ENCODE results near the gene ATF6.
"Not testable (repeated sequence)": the region's sequence is repeated elsewhere in the genome, so short reads cannot be mapped to it uniquely, and the experiment has no call there.

The ATF6 gene

GRCh38 chr1:161781995-161782394 lies 15.9 kb downstream of the ATF6 start:
- no peak for DNase-seq

- no peak for DNase-seq
These were observed 16.8 kb downstream of the ATF6 start for GRCh38 chr1:161782886-161783285.

- DNase-seq, result no peak
These were observed 18.8 kb downstream of the ATF6 start for GRCh38 chr1:161784968-161785367.

- DNase-seq, result no peak
These were observed 21.2 kb downstream of the ATF6 start for GRCh38 chr1:161787355-161787754.

- no peak for DNase-seq
These were observed 24.6 kb downstream of the ATF6 start for GRCh38 chr1:161790587-161791317.

GRCh38 chr1:161791904-161792655 lies 26.0 kb downstream of the ATF6 start:
- DNase-seq, result no peak

GRCh38 chr1:161792740-161793139 lies 26.6 kb downstream of the ATF6 start:
- DNase-seq, result peak in 1 of 2 experiments; percentile 63

GRCh38 chr1:161799792-161800191 lies 33.7 kb downstream of the ATF6 start:
- no peak for DNase-seq

- DNase-seq, result no peak
These were observed 35.8 kb downstream of the ATF6 start for GRCh38 chr1:161801955-161802354.

GRCh38 chr1:161803181-161803580 lies 37.1 kb downstream of the ATF6 start:
- no peak for DNase-seq

GRCh38 chr1:161805399-161806197 lies 39.5 kb downstream of the ATF6 start:
- DNase-seq, result no peak

- not testable (repeated sequence) for DNase-seq
These were observed 43.1 kb downstream of the ATF6 start for GRCh38 chr1:161809202-161809601.

- not testable (repeated sequence) for DNase-seq
These were observed 43.5 kb downstream of the ATF6 start for GRCh38 chr1:161809656-161810055.

- DNase-seq, result no peak
These were observed 44.7 kb downstream of the ATF6 start for GRCh38 chr1:161810780-161811179.

GRCh38 chr1:161816201-161816600 lies 50.1 kb downstream of the ATF6 start:
- DNase-seq, result peak in 1 of 2 experiments; percentile 14

GRCh38 chr1:161817176-161817730 lies 51.1 kb downstream of the ATF6 start:
- DNase-seq, result no peak

GRCh38 chr1:161820914-161821313 lies 54.8 kb downstream of the ATF6 start:
- DNase-seq, result no peak

GRCh38 chr1:161824618-161825017 lies 58.5 kb downstream of the ATF6 start:
- DNase-seq, result no peak

- DNase-seq, result no peak
These were observed 59.7 kb downstream of the ATF6 start for GRCh38 chr1:161825831-161826230.

GRCh38 chr1:161826478-161826877 lies 60.4 kb downstream of the ATF6 start:
- no peak for DNase-seq

- DNase-seq, result no peak
These were observed 61.7 kb downstream of the ATF6 start for GRCh38 chr1:161827786-161828185.

GRCh38 chr1:161832299-161832907 lies 66.3 kb downstream of the ATF6 start:
- not testable (repeated sequence) for DNase-seq
